Neural progenitor cell (in vitro differentiated cells): Measurements from ENCODE around the gene PIGN.

Experiments
- CTCF ChIP-seq: fragments of 200-600 bp; sonication (generic); IDR thresholded peaks from 2 replicates; pipeline ENCODE4 v1.5.1; 2017; ENCODE audit warnings: antibody characterized with exemption, mild to moderate bottlenecking
- EZH2phosphoT487 ChIP-seq: fragments of 200-600 bp; sonication (generic); IDR thresholded peaks from 2 replicates; pipeline ENCODE4 v1.6.1; 2017; ENCODE audit warnings: antibody characterized with exemption

- no peak for TF ChIP-seq CTCF
- no peak for TF ChIP-seq EZH2phosphoT487
Observed at GRCh38 chr18:62199629-62200028, 12.8 kb upstream of the PIGN start.
